22Rv1 (cell line): Measurements from ENCODE around the gene IMPDH1.

Experiments
- CTCF ChIP-seq: fragments of 450-650 bp; IDR thresholded peaks from 2 replicates; pipeline ENCODE4 v1.5.1; 2017; ENCODE audit warnings: mild to moderate bottlenecking
- ZFX ChIP-seq: fragments of 450-650 bp; IDR thresholded peaks from 2 replicates; pipeline ENCODE4 v1.6.1; 2017; ENCODE audit warnings: antibody characterized with exemption, borderline replicate concordance

DNA sequence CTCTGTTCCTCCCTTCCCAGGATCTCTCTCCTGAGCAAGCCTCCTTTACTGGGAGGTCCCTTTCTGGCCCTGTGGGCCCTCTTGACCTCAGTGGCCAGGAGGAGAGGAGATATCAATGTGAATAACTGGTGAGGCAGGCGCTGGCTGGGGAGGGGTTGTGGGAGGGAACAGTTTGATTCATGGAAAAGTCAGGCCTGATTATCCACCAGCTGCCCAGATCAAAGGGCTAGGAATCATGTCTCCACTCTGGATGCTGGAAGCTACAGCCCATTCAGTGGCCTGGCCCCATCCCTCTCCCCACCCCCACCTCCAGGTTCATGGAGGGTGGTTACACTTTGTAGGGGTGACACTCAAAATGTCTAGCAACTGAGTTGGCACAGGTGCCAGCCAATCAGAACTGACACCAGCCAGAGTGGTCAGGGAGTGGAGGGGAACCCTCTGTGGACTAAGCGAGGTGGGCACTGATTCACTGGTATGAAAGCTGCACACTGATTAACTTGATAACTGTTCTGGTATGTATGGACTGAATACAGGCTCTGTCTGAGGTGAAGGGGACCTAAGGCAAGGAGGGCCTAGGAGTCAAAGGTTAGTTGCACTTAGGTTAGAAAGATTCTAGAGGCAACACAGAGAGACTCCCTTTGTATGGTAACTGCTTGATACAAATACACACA lies 53.1 kb downstream of the IMPDH1 start:
- TF ChIP-seq CTCF (no peak), ZFX (no peak)
